Measurements from ENCODE around the gene BCAS1.

GRCh38 chr20:54084727-54085388 lies 14.5 kb upstream of the BCAS1 start:
- TF ChIP-seq CTCF (IDR thresholded peaks at IDR 0.05) (no peak), POLR2A (IDR thresholded peaks at IDR 0.05) (no peak)
